ENCODE data around the gene OR10H5.
"Not testable (repeated sequence)": the region's sequence is repeated elsewhere in the genome, so short reads cannot be mapped to it uniquely, and the experiment has no call there.

Gene OR10H5

GRCh38 chr19:15787611-15788155 is at the start of gene OR10H5:
Gene OR10H5, plus strand, starts transcription at chr19:15787661. Its CDS starts 6,388 bp downstream, at chr19:15794049.
- DNase-seq, result no peak

- DNase-seq, result no peak
These were observed 49.7 kb upstream of the OR10H5 start, which contains the start of gene OR10H3 for GRCh38 chr19:15737722-15738121. Gene OR10H3, plus strand, starts transcription at chr19:15737985. Its CDS starts 3,408 bp downstream, at chr19:15741393.

- no peak for DNase-seq
These were observed 46.7 kb upstream of the OR10H5 start for GRCh38 chr19:15740785-15741184.

GRCh38 chr19:15748239-15748638 is 39.2 kb upstream of the OR10H5 start:
- DNase-seq, result no peak

- no peak for DNase-seq
These were observed 29.1 kb upstream of the OR10H5 start for GRCh38 chr19:15758379-15758778.

GRCh38 chr19:15759962-15760565 is 27.4 kb upstream of the OR10H5 start:
- DNase-seq, result no peak

GRCh38 chr19:15769586-15769985 is 17.9 kb upstream of the OR10H5 start:
- no peak for DNase-seq

GRCh38 chr19:15774159-15774558 is 13.3 kb upstream of the OR10H5 start:
- not testable (repeated sequence) for DNase-seq

GRCh38 chr19:15775249-15775648 is 12.2 kb upstream of the OR10H5 start:
- no peak for DNase-seq

GRCh38 chr19:15776264-15776663 is 11.2 kb upstream of the OR10H5 start:
- DNase-seq, result no peak

GRCh38 chr19:15776991-15777970 is 10.2 kb upstream of the OR10H5 start:
- DNase-seq, result no peak

- no peak for DNase-seq
These were observed 7.5 kb upstream of the OR10H5 start for GRCh38 chr19:15779756-15780476.

GRCh38 chr19:15780610-15781418 is 6.6 kb upstream of the OR10H5 start:
- no peak for DNase-seq

- DNase-seq, result no peak
These were observed 5.8 kb upstream of the OR10H5 start for GRCh38 chr19:15781661-15782060.

GRCh38 chr19:15782211-15782610 is 5.2 kb upstream of the OR10H5 start:
- no peak for DNase-seq

GRCh38 chr19:15782896-15783295 is 4.6 kb upstream of the OR10H5 start:
- not testable (repeated sequence) for DNase-seq

GRCh38 chr19:15788594-15789270 is 1.3 kb downstream of the OR10H5 start:
- no peak for DNase-seq

- no peak for DNase-seq
These were observed 2.6 kb downstream of the OR10H5 start for GRCh38 chr19:15790096-15790495.

GRCh38 chr19:15794279-15794678 is 6.8 kb downstream of the OR10H5 start:
- DNase-seq, result not testable (repeated sequence)

- DNase-seq, result no peak
These were observed 22.9 kb downstream of the OR10H5 start for GRCh38 chr19:15810335-15810734.

GRCh38 chr19:15811476-15811875 is 24.0 kb downstream of the OR10H5 start:
- no peak for DNase-seq
